ENCODE measurements around the gene BRD1. TPM values are rescaled to one million over a fixed set of nuclear protein-coding genes. Genes with fewer than 3 reads are reported as not detected.

Gene BRD1
- total and polyA plus RNA-seq, 9 of the 15 experiments (the other 6 are each of a cell fraction or from before 2014, with no cell fraction given): 0.42 to 17.6 (median 5.5) TPM

DNA sequence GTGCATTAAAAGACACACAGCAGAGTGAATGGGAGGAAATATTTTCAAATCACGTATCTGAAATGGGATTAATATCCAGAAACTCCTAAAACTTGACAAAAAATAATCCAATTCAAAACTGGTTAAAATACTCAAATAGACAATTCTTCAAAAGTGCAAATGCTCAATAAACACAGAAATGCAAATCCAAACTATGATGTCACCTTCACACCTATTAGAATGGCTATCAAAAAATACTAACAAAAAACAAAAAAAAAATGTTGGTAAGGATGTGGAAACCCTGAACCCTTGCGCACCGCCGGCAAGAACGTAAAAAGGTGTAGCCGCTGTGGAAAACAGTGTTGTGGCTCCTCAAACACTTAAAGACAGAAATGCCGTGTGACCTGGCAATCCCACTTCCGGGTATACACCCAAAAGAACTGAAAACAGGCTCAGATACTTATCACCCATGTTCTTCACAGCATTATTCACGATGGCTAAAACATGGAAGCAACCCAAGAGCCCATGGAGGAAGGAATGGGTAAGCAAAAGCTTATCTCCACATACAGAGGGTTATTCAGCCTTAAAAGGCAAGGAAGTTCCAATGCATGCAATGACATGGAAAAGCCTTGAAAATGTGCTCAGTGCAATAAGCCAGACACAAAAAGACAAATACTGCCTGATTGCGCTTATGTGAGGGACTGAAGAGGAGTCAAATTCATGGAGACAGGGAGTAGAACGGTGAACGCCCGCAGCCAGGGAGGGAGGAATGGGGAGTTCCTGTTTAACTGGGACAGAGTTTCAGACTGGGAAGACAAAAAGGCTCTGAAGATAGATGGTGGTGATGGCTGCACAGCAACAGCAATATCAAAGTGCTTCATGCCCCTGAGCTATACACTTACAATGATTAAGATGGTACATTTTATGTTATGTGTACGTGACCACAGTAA is 19.6 kb downstream of the BRD1 start (continued):
- no peak for TF ChIP-seq GTF2A2 (tag; IDR thresholded peaks at IDR 0.05)
- TF ChIP-seq CCNT2 (IDR thresholded peaks at IDR 0.05; ENCODE audit: borderline replicate concordance, extremely low read depth, insufficient read length, low read depth, low read length): no peak
- 0 out of 2 replicates have a peak, but pooled peaks have one; percentile 11 for TF ChIP-seq SMARCA5 (IDR thresholded peaks at IDR 0.05)
- TF ChIP-seq SNIP1 (IDR thresholded peaks at IDR 0.05; ENCODE audit: low read depth): no peak
- TF ChIP-seq ZKSCAN8 (CRISPR knock-in tag; IDR thresholded peaks at IDR 0.05): no peak
- TF ChIP-seq GABPB2 (CRISPR knock-in tag; conservative IDR thresholded peaks at IDR 0.05): no peak
- peak; percentile 77 for TF ChIP-seq ETV1 (tag; conservative IDR thresholded peaks at IDR 0.05; ENCODE audit: low read depth)
- TF ChIP-seq NFE2 (IDR thresholded peaks at IDR 0.05; ENCODE audit: low read depth): peak; percentile 32; the same call in 1 of the 2 replicates
- peak; percentile 78; the same call in 1 of the 2 replicates for TF ChIP-seq ZNF764 (CRISPR knock-in tag; IDR thresholded peaks at IDR 0.05; ENCODE audit: low read depth)
- TF ChIP-seq MAFF (IDR thresholded peaks at IDR 0.05; ENCODE audit: low read length): peak; percentile 58; the same call in 1 of the 2 replicates
- no peak for TF ChIP-seq RFX5 (IDR thresholded peaks at IDR 0.05; ENCODE audit: low read depth, low read length)
- TF ChIP-seq, protein P1, sequence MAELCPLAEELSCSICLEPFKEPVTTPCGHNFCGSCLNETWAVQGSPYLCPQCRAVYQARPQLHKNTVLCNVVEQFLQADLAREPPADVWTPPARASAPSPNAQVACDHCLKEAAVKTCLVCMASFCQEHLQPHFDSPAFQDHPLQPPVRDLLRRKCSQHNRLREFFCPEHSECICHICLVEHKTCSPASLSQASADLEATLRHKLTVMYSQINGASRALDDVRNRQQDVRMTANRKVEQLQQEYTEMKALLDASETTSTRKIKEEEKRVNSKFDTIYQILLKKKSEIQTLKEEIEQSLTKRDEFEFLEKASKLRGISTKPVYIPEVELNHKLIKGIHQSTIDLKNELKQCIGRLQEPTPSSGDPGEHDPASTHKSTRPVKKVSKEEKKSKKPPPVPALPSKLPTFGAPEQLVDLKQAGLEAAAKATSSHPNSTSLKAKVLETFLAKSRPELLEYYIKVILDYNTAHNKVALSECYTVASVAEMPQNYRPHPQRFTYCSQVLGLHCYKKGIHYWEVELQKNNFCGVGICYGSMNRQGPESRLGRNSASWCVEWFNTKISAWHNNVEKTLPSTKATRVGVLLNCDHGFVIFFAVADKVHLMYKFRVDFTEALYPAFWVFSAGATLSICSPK (IDR thresholded peaks at IDR 0.05; ENCODE audit: borderline replicate concordance): no peak
- TF ChIP-seq RBM22 (IDR thresholded peaks at IDR 0.05; ENCODE audit: low read depth, low read length, poor library complexity, severe bottlenecking): no peak
- TF ChIP-seq ZNF75A (CRISPR knock-in tag; IDR thresholded peaks at IDR 0.05): no peak
- no peak; the same call in 1 of the 2 replicates for TF ChIP-seq DDX20 (tag; IDR thresholded peaks at IDR 0.05; ENCODE audit: low read depth)
- no peak for TF ChIP-seq MYBL2 (IDR thresholded peaks at IDR 0.05; ENCODE audit: low read depth)
- no peak for TF ChIP-seq MYBL2 (CRISPR knock-in tag; IDR thresholded peaks at IDR 0.05; ENCODE audit: borderline replicate concordance)
- TF ChIP-seq, protein P2, sequence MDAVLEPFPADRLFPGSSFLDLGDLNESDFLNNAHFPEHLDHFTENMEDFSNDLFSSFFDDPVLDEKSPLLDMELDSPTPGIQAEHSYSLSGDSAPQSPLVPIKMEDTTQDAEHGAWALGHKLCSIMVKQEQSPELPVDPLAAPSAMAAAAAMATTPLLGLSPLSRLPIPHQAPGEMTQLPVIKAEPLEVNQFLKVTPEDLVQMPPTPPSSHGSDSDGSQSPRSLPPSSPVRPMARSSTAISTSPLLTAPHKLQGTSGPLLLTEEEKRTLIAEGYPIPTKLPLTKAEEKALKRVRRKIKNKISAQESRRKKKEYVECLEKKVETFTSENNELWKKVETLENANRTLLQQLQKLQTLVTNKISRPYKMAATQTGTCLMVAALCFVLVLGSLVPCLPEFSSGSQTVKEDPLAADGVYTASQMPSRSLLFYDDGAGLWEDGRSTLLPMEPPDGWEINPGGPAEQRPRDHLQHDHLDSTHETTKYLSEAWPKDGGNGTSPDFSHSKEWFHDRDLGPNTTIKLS (IDR thresholded peaks at IDR 0.05; ENCODE audit: borderline replicate concordance, low read depth): peak; percentile 60
- TF ChIP-seq PHB2 (IDR thresholded peaks at IDR 0.05; ENCODE audit: low read depth): no peak
- TF ChIP-seq, protein P3, sequence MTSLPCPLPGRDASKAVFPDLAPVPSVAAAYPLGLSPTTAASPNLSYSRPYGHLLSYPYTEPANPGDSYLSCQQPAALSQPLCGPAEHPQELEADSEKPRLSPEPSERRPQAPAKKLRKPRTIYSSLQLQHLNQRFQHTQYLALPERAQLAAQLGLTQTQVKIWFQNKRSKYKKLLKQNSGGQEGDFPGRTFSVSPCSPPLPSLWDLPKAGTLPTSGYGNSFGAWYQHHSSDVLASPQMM (CRISPR knock-in tag; IDR thresholded peaks at IDR 0.05): no peak
- TF ChIP-seq XRCC3 (IDR thresholded peaks at IDR 0.05): no peak
- no peak for TF ChIP-seq ZNF12 (CRISPR knock-in tag; IDR thresholded peaks at IDR 0.05)
- TF ChIP-seq, protein P4, sequence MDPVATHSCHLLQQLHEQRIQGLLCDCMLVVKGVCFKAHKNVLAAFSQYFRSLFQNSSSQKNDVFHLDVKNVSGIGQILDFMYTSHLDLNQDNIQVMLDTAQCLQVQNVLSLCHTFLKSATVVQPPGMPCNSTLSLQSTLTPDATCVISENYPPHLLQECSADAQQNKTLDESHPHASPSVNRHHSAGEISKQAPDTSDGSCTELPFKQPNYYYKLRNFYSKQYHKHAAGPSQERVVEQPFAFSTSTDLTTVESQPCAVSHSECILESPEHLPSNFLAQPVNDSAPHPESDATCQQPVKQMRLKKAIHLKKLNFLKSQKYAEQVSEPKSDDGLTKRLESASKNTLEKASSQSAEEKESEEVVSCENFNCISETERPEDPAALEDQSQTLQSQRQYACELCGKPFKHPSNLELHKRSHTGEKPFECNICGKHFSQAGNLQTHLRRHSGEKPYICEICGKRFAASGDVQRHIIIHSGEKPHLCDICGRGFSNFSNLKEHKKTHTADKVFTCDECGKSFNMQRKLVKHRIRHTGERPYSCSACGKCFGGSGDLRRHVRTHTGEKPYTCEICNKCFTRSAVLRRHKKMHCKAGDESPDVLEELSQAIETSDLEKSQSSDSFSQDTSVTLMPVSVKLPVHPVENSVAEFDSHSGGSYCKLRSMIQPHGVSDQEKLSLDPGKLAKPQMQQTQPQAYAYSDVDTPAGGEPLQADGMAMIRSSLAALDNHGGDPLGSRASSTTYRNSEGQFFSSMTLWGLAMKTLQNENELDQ (CRISPR knock-in tag; IDR thresholded peaks at IDR 0.05; ENCODE audit: borderline replicate concordance): no peak

All from K562 (cell line).